Neural cell (in vitro differentiated cells): ENCODE results near the gene PSMB10.

Experiments used
- EP300 ChIP-seq: fragments of 450-650 bp; conservative IDR thresholded peaks from 2 replicates; pipeline ENCODE4 v1.6.1; 2014; ENCODE audit warnings: antibody characterized with exemption, mild to moderate bottlenecking, moderate library complexity; ENCODE audit not compliant: poor library complexity, severe bottlenecking
- MXI1 ChIP-seq: fragments of 450-650 bp; conservative IDR thresholded peaks from 2 replicates; pipeline ENCODE4 v1.6.1; 2014; ENCODE audit warnings: antibody characterized with exemption, mild to moderate bottlenecking; ENCODE audit not compliant: poor library complexity, severe bottlenecking
- TF ChIP-seq, protein P1 (sequence below): fragments of 450-650 bp; IDR thresholded peaks from 2 replicates; pipeline ENCODE4 v1.5.1; 2014; ENCODE audit warnings: antibody characterized with exemption, mild to moderate bottlenecking, moderate library complexity; ENCODE audit not compliant: poor library complexity, severe bottlenecking

DNA sequence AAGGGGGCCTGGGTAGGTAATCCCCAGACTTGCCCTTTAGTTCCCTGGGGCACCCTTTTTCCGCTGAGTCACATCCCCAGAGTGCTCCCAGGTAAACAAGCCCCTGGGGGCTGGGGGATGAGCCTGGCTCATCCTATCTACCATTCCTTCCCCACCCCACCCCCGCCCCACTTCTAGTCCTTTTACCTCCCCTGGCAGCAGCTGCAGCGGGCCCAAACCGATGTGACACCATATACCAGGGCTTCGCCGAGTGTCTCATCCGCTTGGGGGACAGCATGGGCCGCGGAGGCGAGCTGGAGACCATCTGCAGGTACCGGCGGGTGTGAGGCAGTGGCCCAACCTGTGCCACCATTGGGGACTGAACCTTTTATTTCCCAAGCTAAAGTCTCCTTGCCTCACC lies 51.1 kb downstream of the PSMB10 start:
- TF ChIP-seq, protein P1, sequence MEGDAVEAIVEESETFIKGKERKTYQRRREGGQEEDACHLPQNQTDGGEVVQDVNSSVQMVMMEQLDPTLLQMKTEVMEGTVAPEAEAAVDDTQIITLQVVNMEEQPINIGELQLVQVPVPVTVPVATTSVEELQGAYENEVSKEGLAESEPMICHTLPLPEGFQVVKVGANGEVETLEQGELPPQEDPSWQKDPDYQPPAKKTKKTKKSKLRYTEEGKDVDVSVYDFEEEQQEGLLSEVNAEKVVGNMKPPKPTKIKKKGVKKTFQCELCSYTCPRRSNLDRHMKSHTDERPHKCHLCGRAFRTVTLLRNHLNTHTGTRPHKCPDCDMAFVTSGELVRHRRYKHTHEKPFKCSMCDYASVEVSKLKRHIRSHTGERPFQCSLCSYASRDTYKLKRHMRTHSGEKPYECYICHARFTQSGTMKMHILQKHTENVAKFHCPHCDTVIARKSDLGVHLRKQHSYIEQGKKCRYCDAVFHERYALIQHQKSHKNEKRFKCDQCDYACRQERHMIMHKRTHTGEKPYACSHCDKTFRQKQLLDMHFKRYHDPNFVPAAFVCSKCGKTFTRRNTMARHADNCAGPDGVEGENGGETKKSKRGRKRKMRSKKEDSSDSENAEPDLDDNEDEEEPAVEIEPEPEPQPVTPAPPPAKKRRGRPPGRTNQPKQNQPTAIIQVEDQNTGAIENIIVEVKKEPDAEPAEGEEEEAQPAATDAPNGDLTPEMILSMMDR, result no peak
- TF ChIP-seq EP300 (no peak), MXI1 (no peak)
